ENCODE results near the gene GGACT.
"Not testable (repeated sequence)": the region's sequence is repeated elsewhere in the genome, so short reads cannot be mapped to it uniquely, and the experiment has no call there.

Gene GGACT

GRCh38 chr13:100588331-100589177 is at the start of gene GGACT:
GGACT (minus strand) TSS chr13:100588789; CDS start chr13:100532591, 56,198 bp downstream.
- DNase-seq = peak; percentile 68

- no peak for DNase-seq
Observed at GRCh38 chr13:100637796-100638195, 49.2 kb upstream of the GGACT start.

GRCh38 chr13:100637380-100637779 is 48.8 kb upstream of the GGACT start:
- no peak for DNase-seq

- DNase-seq = peak; percentile 69
Observed at GRCh38 chr13:100636441-100636840, 47.9 kb upstream of the GGACT start.

- no peak for DNase-seq
Observed at GRCh38 chr13:100636004-100636403, 47.4 kb upstream of the GGACT start.

GRCh38 chr13:100634696-100635095 is 46.1 kb upstream of the GGACT start:
- DNase-seq = no peak

GRCh38 chr13:100633461-100633860 is 44.9 kb upstream of the GGACT start:
- no peak for DNase-seq

GRCh38 chr13:100630555-100630954 is 42.0 kb upstream of the GGACT start:
- no peak for DNase-seq

- no peak for DNase-seq
Observed at GRCh38 chr13:100627120-100627519, 38.5 kb upstream of the GGACT start.

GRCh38 chr13:100625447-100625846 is 36.9 kb upstream of the GGACT start:
- no peak for DNase-seq

- DNase-seq = no peak
Observed at GRCh38 chr13:100620792-100621191, 32.2 kb upstream of the GGACT start.

GRCh38 chr13:100619940-100620339 is 31.4 kb upstream of the GGACT start:
- DNase-seq = no peak

GRCh38 chr13:100618897-100619296 is 30.3 kb upstream of the GGACT start:
- not testable (repeated sequence) for DNase-seq

GRCh38 chr13:100613031-100613430 is 24.4 kb upstream of the GGACT start:
- no peak for DNase-seq

GRCh38 chr13:100611678-100612492 is 23.3 kb upstream of the GGACT start:
- no peak for DNase-seq

- no peak for DNase-seq
Observed at GRCh38 chr13:100610391-100611347, 22.1 kb upstream of the GGACT start.

GRCh38 chr13:100608906-100609305 is 20.3 kb upstream of the GGACT start:
- no peak for DNase-seq

- DNase-seq = no peak
Observed at GRCh38 chr13:100608489-100608888, 19.9 kb upstream of the GGACT start.

GRCh38 chr13:100604918-100605710 is 16.5 kb upstream of the GGACT start:
- DNase-seq = no peak

GRCh38 chr13:100602493-100603111 is 14.0 kb upstream of the GGACT start:
- no peak for DNase-seq

- DNase-seq = no peak
Observed at GRCh38 chr13:100601716-100602115, 13.1 kb upstream of the GGACT start.

Measured in NCI-H1436 (cell line).